A673 (cell line): ENCODE measurements around the gene RNF212B.

Experiments used
- CTCF ChIP-seq: fragments of 300-800, 200-600 bp; sonication (generic); conservative IDR thresholded peaks from 2 replicates; pipeline ENCODE4 v1.5.1; 2017; ENCODE audit warnings: low read depth, mild to moderate bottlenecking, antibody characterized with exemption, low read length, moderate library complexity, mixed read lengths
- EZH2 ChIP-seq: fragments of 200-600 bp; sonication (generic); IDR thresholded peaks from 2 replicates; pipeline ENCODE4 v1.6.1; 2017; ENCODE audit warnings: borderline replicate concordance, low read depth, mild to moderate bottlenecking, mixed read lengths, antibody characterized with exemption, low read length; ENCODE audit not compliant: poor library complexity, severe bottlenecking

DNA sequence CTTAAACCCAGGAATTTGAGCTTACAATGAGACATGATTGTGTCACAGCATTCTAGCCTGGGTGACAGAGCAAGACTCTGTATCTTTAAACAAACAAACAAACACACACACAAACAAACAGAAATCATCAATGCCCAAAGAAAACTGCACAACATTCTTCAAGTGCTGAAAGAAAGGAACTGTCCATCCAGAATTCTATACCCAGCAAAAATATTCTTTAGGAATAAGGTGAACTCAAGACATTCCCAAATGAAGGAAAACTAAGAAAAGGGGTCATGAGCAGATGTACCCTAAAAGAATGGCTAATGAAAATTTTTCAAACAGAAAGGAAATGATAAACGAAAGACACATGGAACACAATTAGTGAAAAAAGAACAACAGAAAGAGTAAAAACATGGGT, 22.3 kb upstream of the RNF212B start:
- TF ChIP-seq CTCF: no peak
- TF ChIP-seq EZH2: no peak
